Kidney epithelial cell (primary cell): ENCODE measurements around the gene CD276. TPM values are rescaled to one million over a fixed set of nuclear protein-coding genes. Genes with fewer than 3 reads are reported as not detected.
"Not testable (repeated sequence)": the region's sequence is repeated elsewhere in the genome, so short reads cannot be mapped to it uniquely, and the experiment has no call there.

Source experiments
- DNase-seq: peaks from one replicate; pipeline ENCODE4 v3.0.0-alpha.2; 2010; ENCODE audit warnings: low read depth
- H3K27me3 ChIP-seq: 2 replicates; pipeline ENCODE4 v1.6.0; 2011; ENCODE audit warnings: low read length; ENCODE audit not compliant: control insufficient read depth, insufficient read depth
- H3K36me3 ChIP-seq: 2 replicates; pipeline ENCODE4 v1.5.1; 2011; ENCODE audit warnings: low read length; ENCODE audit not compliant: control insufficient read depth, insufficient read depth
- H3K4me3 ChIP-seq: 2 replicates; pipeline ENCODE4 v1.5.1; 2011; ENCODE audit warnings: low read depth, mild to moderate bottlenecking, control low read depth, low read length
- CTCF ChIP-seq: IDR thresholded peaks from 2 replicates; pipeline ENCODE4 v1.5.1; 2011; ENCODE audit warnings: mild to moderate bottlenecking, moderate library complexity, low read length, control low read depth, inconsistent platforms; ENCODE audit not compliant: insufficient read depth, poor library complexity, severe bottlenecking
- total RNA-seq: library from RNA; depleted of rRNA; stranded (reverse); fragments of >200 nt; gene quantifications from 2 replicates; pipeline ENCODE4 v1.2.3, GENCODE V29; 2015

Gene CD276
- total RNA-seq: 153 and 166 TPM in 2 replicates

- no peak for TF ChIP-seq CTCF
- H3K27me3 ChIP-seq: no peaks in the 10 kb centered on the region
- peak within 1 kb of the TSS; percentile 73 for H3K4me3 ChIP-seq
- DNase-seq: peak; percentile 21
- no peaks in the 10 kb centered on the region for H3K36me3 ChIP-seq
Measured at GRCh38 chr15:73683777-73684580, at the start of gene CD276. TSS of gene CD276 (plus strand) at chr15:73684383. CDS start at chr15:73699640, 15,257 bp downstream.

GRCh38 chr15:73637527-73637926 lies 46.7 kb upstream of the CD276 start:
- no peak for TF ChIP-seq CTCF
- no peaks in the 10 kb centered on the region for H3K27me3 ChIP-seq
- DNase-seq: peak; percentile 73
- no peaks in the 10 kb centered on the region for H3K36me3 ChIP-seq
- H3K4me3 ChIP-seq: no peak overlapping the region

- not testable (repeated sequence) for H3K36me3 ChIP-seq, H3K4me3 ChIP-seq, H3K27me3 ChIP-seq, DNase-seq
Measured at GRCh38 chr15:73639464-73639863, 44.7 kb upstream of the CD276 start.

- no peak overlapping the region for H3K4me3 ChIP-seq
Measured at GRCh38 chr15:73647259-73648013, 36.7 kb upstream of the CD276 start.

GRCh38 chr15:73648014-73648295 lies 36.2 kb upstream of the CD276 start:
- TF ChIP-seq CTCF: no peak
- Histone ChIP-seq H3K4me3 (no peak overlapping the region), H3K27me3 (no peaks in the 10 kb centered on the region), H3K36me3 (no peaks in the 10 kb centered on the region)
- DNase-seq: no peak

More at GRCh38 chr15:73647259-73648013, 36.7 kb upstream of the CD276 start:
- DNase-seq: no peak
- Histone ChIP-seq H3K27me3 (no peaks in the 10 kb centered on the region), H3K36me3 (no peaks in the 10 kb centered on the region)
- TF ChIP-seq CTCF: no peak

- no peak for DNase-seq
Measured at GRCh38 chr15:73650416-73651126, 33.6 kb upstream of the CD276 start.

More at GRCh38 chr15:73650416-73651126, 33.6 kb upstream of the CD276 start:
- TF ChIP-seq CTCF: no peak
- Histone ChIP-seq H3K36me3 (no peaks in the 10 kb centered on the region), H3K27me3 (no peaks in the 10 kb centered on the region), H3K4me3 (no peak overlapping the region)
